ENCODE data around the gene STAM. TPM values are rescaled to one million over a fixed set of nuclear protein-coding genes. Genes with fewer than 3 reads are reported as not detected.

The STAM gene
- polyA plus RNA-seq, 1 of the 3 experiments (the other 2 are of a cell fraction), result 19.1 TPM

DNA sequence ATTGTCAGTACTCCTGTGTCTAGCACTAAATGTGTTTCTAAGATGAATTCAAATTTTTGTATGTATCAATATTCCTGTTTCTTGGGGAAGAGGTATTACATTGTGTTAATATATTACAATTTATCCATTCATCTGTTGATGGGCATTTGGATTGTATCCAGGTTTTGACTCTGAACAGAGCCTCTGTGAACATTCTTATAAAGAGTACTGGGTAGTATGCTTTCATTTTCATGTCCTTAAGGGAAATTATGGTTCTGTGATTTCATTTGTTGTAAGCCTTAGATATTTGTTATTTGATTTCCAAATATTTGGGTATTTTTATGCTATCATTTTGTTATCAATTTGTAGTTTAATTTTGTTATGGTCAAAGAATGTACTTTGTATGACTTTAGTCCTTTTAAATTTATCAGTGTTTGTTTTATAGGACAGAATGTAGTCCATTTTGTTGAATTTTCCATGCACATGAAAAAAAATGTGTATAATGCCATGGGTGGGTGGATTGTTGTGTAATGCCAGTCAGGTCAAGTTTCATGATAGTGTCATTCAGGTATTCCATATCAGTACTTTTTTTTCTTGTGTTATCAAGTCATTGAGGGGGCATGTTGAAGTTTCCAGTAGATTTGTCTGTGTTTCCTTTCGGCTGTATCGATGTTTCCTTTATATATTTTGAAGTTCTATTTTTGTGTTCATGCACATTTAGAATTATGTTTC lies 38.4 kb downstream of the STAM start:
- no peak overlapping the region for H3K4me3 ChIP-seq (ENCODE audit: low read depth in 2 of 2, low read length in 1 of 2)
- H3K36me3 ChIP-seq (replicated peaks in 1 of 2; ENCODE audit: control insufficient read depth in 1 of 2, insufficient read depth in 2 of 2, low read length in 1 of 2), result peaks cover 0 to 5% of the 10 kb centered on the region in 2 experiments
- no peaks in the 10 kb centered on the region for H3K9me2 ChIP-seq
- H4K20me1 ChIP-seq (ENCODE audit: insufficient read depth), result no peaks in the 10 kb centered on the region
- peaks cover 94% of the 10 kb centered on the region for H3K79me2 ChIP-seq (ENCODE audit: insufficient read depth)
- H3K4me1 ChIP-seq (ENCODE audit: control insufficient read depth in 1 of 2, insufficient read depth in 2 of 2, low read depth in 1 of 2, low read length in 1 of 2), result no peaks in the 10 kb centered on the region; a peak in 1 of 4 replicates
- no peaks in the 10 kb centered on the region for H3K27me3 ChIP-seq (ENCODE audit: insufficient read depth)
- POLR2A ChIA-PET, result no interaction called here
- DNase-seq, result no peak
- H3K9ac ChIP-seq, result no peak overlapping the region
- H3K9me3 ChIP-seq, result no peaks in the 10 kb centered on the region
- H2AFZ ChIP-seq (ENCODE audit: low read depth), result no peak overlapping the region
- TF ChIP-seq CHD2 (IDR thresholded peaks at IDR 0.05; ENCODE audit: low read length, partially characterized antibody) (no peak), SIN3A (IDR thresholded peaks at IDR 0.05; ENCODE audit: borderline replicate concordance, low read depth, low read length) (no peak), GABPA (IDR thresholded peaks at IDR 0.05; ENCODE audit: low read depth) (no peak), EZH2phosphoT487 (IDR thresholded peaks at IDR 0.05; ENCODE audit: borderline replicate concordance, low read depth) (no peak), MXI1 (IDR thresholded peaks at IDR 0.05; ENCODE audit: low read depth, low read length) (no peak), USF2 (IDR thresholded peaks at IDR 0.05; ENCODE audit: borderline replicate concordance, low read depth, low read length) (no peak), FOSL2 (IDR thresholded peaks at IDR 0.05; ENCODE audit: borderline replicate concordance, low read depth) (no peak), FOXM1 (IDR thresholded peaks at IDR 0.05; ENCODE audit: low read depth) (no peak), REST (IDR thresholded peaks at IDR 0.05; ENCODE audit: low read depth, low read length) (no peak)
- TF ChIP-seq, protein P1, sequence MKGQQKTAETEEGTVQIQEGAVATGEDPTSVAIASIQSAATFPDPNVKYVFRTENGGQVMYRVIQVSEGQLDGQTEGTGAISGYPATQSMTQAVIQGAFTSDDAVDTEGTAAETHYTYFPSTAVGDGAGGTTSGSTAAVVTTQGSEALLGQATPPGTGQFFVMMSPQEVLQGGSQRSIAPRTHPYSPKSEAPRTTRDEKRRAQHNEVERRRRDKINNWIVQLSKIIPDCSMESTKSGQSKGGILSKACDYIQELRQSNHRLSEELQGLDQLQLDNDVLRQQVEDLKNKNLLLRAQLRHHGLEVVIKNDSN (IDR thresholded peaks at IDR 0.05; ENCODE audit: borderline replicate concordance, low read depth), result no peak
- CTCF ChIA-PET, result no interaction called here
- 100% methylated on average over 2 of the region's 2 CpGs for WGBS (ENCODE audit: low lambda C conversion rate)
- no peaks in the 10 kb centered on the region for H3F3A ChIP-seq (replicated peaks; ENCODE audit: insufficient read depth)
- H3K4me2 ChIP-seq, result no peak overlapping the region
- no peak overlapping the region for H3K27ac ChIP-seq (ENCODE audit: low read depth in 2 of 2, low read length in 1 of 2)

- Histone ChIP-seq H3K27me3 (ENCODE audit: insufficient read depth) (no peaks in the 10 kb centered on the region), H3K4me2 (no peak overlapping the region), H2AFZ (ENCODE audit: low read depth) (no peak overlapping the region), H3K27ac (ENCODE audit: low read depth in 2 of 2, low read length in 1 of 2) (no peak overlapping the region), H3K4me3 (ENCODE audit: low read depth in 2 of 2, low read length in 1 of 2) (no peak overlapping the region), H4K20me1 (ENCODE audit: insufficient read depth) (no peaks in the 10 kb centered on the region), H3K36me3 (replicated peaks in 1 of 2; ENCODE audit: control insufficient read depth in 1 of 2, insufficient read depth in 2 of 2, low read length in 1 of 2) (peaks cover 0 to 14% of the 10 kb centered on the region in 2 experiments), H3F3A (replicated peaks; ENCODE audit: insufficient read depth) (no peaks in the 10 kb centered on the region), H3K9me2 (no peaks in the 10 kb centered on the region), H3K9me3 (no peaks in the 10 kb centered on the region), H3K79me2 (ENCODE audit: insufficient read depth) (peaks cover 95% of the 10 kb centered on the region), H3K4me1 (ENCODE audit: control insufficient read depth in 1 of 2, insufficient read depth in 2 of 2, low read depth in 1 of 2, low read length in 1 of 2) (no peaks in the 10 kb centered on the region; a peak in 1 of 4 replicates), H3K9ac (no peak overlapping the region)
- CTCF ChIA-PET, result interaction anchor here (1.2 kb wide), 1 partner anchor 45 kb away, joined by 3 read pairs; no protein-coding TSS in a partner anchor
- TF ChIP-seq SMC3 (IDR thresholded peaks at IDR 0.05; ENCODE audit: low read depth, low read length), result no peak
- POLR2A ChIA-PET, result no interaction called here
- no peak for DNase-seq
Measured at GRCh38 chr10:17683541-17683940, 39.6 kb downstream of the STAM start.

Measured in SK-N-SH (cell line).